ENCODE data around the gene ANAPC4. TPM values are rescaled to one million over a fixed set of nuclear protein-coding genes. Genes with fewer than 3 reads are reported as not detected.
A peak's percentile ranks its signal among the peaks of the same experiment; 100 is the strongest.

The ANAPC4 gene
- polyA plus RNA-seq, 1 donor from 2014 or later = 78.1 TPM

DNA sequence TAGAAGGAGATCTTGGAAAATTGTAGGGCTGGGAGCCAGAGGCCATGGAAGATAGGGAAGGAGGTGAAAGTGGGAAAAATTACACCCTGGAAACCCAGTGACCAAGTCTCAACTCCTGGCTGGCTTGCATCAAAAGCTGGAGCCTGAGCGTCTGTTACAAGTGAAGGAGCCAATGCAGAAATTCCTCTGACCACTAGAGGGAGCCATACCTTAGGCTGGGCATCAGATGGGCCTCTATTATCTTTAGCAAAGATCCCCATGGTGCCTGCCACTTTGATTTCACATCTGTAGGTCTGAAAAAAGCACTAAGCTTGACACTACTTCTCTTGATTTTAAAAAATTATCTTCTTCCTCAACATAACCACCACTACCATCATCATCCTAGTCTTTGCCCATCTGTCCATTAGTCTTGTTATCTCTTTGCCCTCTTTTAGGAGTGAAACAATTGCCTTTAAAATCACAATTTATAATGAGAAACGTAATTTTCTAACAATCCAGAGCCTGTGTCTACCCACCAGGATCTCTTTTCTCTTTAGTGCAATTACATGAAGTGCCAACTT, 62.9 kb downstream of the ANAPC4 start:
- Histone ChIP-seq H3K4me3 (ENCODE audit: low read length) (no peak overlapping the region), H4K20me1 (ENCODE audit: insufficient read depth) (no peaks in the 10 kb centered on the region), H3K4me2 (ENCODE audit: low read length) (no peak overlapping the region), H3K79me2 (replicated peaks; ENCODE audit: insufficient read depth, low read length) (no peaks in the 10 kb centered on the region), H3K27ac (ENCODE audit: low read length) (no peak overlapping the region), H3K9ac (ENCODE audit: low read length) (no peak overlapping the region), H2AFZ (ENCODE audit: low read depth, low read length) (no peak overlapping the region), H3K27me3 (ENCODE audit: insufficient read depth, low read depth, low read length) (no peaks in the 10 kb centered on the region), H3F3A (ENCODE audit: insufficient read depth, low read length, poor library complexity, severe bottlenecking) (no peaks in the 10 kb centered on the region), H3K9me3 (ENCODE audit: low read length) (no peaks in the 10 kb centered on the region), H3K36me3 (ENCODE audit: insufficient read depth, low read length) (no peaks in the 10 kb centered on the region), H3K9me2 (ENCODE audit: insufficient read depth, low read length) (no peaks in the 10 kb centered on the region)
- TF ChIP-seq TAF1 (IDR thresholded peaks at IDR 0.05; ENCODE audit: low read depth) = no peak
- TF ChIP-seq, protein P1, sequence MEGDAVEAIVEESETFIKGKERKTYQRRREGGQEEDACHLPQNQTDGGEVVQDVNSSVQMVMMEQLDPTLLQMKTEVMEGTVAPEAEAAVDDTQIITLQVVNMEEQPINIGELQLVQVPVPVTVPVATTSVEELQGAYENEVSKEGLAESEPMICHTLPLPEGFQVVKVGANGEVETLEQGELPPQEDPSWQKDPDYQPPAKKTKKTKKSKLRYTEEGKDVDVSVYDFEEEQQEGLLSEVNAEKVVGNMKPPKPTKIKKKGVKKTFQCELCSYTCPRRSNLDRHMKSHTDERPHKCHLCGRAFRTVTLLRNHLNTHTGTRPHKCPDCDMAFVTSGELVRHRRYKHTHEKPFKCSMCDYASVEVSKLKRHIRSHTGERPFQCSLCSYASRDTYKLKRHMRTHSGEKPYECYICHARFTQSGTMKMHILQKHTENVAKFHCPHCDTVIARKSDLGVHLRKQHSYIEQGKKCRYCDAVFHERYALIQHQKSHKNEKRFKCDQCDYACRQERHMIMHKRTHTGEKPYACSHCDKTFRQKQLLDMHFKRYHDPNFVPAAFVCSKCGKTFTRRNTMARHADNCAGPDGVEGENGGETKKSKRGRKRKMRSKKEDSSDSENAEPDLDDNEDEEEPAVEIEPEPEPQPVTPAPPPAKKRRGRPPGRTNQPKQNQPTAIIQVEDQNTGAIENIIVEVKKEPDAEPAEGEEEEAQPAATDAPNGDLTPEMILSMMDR (IDR thresholded peaks at IDR 0.05; ENCODE audit: poor library complexity, severe bottlenecking) = peak; percentile 76
- TF ChIP-seq, protein P2, sequence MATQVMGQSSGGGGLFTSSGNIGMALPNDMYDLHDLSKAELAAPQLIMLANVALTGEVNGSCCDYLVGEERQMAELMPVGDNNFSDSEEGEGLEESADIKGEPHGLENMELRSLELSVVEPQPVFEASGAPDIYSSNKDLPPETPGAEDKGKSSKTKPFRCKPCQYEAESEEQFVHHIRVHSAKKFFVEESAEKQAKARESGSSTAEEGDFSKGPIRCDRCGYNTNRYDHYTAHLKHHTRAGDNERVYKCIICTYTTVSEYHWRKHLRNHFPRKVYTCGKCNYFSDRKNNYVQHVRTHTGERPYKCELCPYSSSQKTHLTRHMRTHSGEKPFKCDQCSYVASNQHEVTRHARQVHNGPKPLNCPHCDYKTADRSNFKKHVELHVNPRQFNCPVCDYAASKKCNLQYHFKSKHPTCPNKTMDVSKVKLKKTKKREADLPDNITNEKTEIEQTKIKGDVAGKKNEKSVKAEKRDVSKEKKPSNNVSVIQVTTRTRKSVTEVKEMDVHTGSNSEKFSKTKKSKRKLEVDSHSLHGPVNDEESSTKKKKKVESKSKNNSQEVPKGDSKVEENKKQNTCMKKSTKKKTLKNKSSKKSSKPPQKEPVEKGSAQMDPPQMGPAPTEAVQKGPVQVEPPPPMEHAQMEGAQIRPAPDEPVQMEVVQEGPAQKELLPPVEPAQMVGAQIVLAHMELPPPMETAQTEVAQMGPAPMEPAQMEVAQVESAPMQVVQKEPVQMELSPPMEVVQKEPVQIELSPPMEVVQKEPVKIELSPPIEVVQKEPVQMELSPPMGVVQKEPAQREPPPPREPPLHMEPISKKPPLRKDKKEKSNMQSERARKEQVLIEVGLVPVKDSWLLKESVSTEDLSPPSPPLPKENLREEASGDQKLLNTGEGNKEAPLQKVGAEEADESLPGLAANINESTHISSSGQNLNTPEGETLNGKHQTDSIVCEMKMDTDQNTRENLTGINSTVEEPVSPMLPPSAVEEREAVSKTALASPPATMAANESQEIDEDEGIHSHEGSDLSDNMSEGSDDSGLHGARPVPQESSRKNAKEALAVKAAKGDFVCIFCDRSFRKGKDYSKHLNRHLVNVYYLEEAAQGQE (IDR thresholded peaks at IDR 0.05; ENCODE audit: borderline replicate concordance) = no peak
- TF ChIP-seq RAD21 (conservative IDR thresholded peaks at IDR 0.05) = peak; percentile 70
- no peak for TF ChIP-seq POLR2AphosphoS5 (IDR thresholded peaks at IDR 0.05)
- TF ChIP-seq MXI1 (conservative IDR thresholded peaks at IDR 0.05; ENCODE audit: poor library complexity, severe bottlenecking) = no peak
- no peak for TF ChIP-seq EZH2 (IDR thresholded peaks at IDR 0.05; ENCODE audit: borderline replicate concordance, insufficient read depth, low read length, poor library complexity, severe bottlenecking)
- TF ChIP-seq SMC3 (conservative IDR thresholded peaks at IDR 0.05; ENCODE audit: poor library complexity) = peak; percentile 72
- TF ChIP-seq EP300 (conservative IDR thresholded peaks at IDR 0.05; ENCODE audit: poor library complexity, severe bottlenecking) = no peak

DNA sequence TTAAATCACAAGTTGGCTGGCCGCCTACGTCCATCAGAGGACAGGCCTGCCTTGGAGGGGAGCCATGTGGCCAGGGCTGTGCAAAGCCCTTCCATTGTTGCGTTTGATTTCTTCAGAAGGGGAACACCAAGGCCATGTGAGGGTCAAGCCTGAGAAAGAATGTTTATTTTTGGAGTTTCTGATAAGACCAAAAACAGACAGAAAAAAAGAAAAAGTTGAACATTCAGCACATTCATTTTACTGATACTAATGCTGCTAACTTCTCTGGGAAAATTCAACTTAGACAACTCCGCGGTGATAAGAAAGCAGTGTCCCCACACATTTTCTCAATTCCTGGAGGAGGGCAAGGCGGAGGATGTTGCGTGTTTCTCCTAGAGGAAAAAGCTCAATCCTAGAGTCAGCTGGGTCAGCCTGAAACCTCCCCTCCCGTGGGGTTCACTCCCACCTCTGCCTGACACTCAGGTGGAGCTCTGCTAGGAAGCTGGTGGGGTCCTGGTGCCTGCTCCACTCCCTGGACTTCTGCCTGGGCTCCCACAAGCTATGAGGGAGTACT, 63.5 kb downstream of the ANAPC4 start:
- no peak overlapping the region for H2AFZ ChIP-seq (ENCODE audit: low read depth, low read length)
- no peak overlapping the region for H3K4me3 ChIP-seq (ENCODE audit: low read length)
- no peaks in the 10 kb centered on the region for H3K79me2 ChIP-seq (replicated peaks; ENCODE audit: insufficient read depth, low read length)
- H3K9me3 ChIP-seq (ENCODE audit: low read length) = no peaks in the 10 kb centered on the region
- TF ChIP-seq MXI1 (conservative IDR thresholded peaks at IDR 0.05; ENCODE audit: poor library complexity, severe bottlenecking) (no peak), RAD21 (conservative IDR thresholded peaks at IDR 0.05) (no peak), EP300 (conservative IDR thresholded peaks at IDR 0.05; ENCODE audit: poor library complexity, severe bottlenecking) (no peak), EZH2 (IDR thresholded peaks at IDR 0.05; ENCODE audit: borderline replicate concordance, insufficient read depth, low read length, poor library complexity, severe bottlenecking) (no peak), POLR2AphosphoS5 (IDR thresholded peaks at IDR 0.05) (no peak), TAF1 (IDR thresholded peaks at IDR 0.05; ENCODE audit: low read depth) (no peak), SMC3 (conservative IDR thresholded peaks at IDR 0.05; ENCODE audit: poor library complexity) (no peak)
- TF ChIP-seq, protein P1 (IDR thresholded peaks at IDR 0.05; ENCODE audit: poor library complexity, severe bottlenecking) = no peak
- TF ChIP-seq, protein P2 (IDR thresholded peaks at IDR 0.05; ENCODE audit: borderline replicate concordance) = no peak
- no peaks in the 10 kb centered on the region for H3K36me3 ChIP-seq (ENCODE audit: insufficient read depth, low read length)
- no peaks in the 10 kb centered on the region for H4K20me1 ChIP-seq (ENCODE audit: insufficient read depth)
- no peak overlapping the region for H3K9ac ChIP-seq (ENCODE audit: low read length)
- no peaks in the 10 kb centered on the region for H3K9me2 ChIP-seq (ENCODE audit: insufficient read depth, low read length)
- no peak overlapping the region for H3K4me2 ChIP-seq (ENCODE audit: low read length)
- H3K27me3 ChIP-seq (ENCODE audit: insufficient read depth, low read depth, low read length) = no peaks in the 10 kb centered on the region
- H3K27ac ChIP-seq (ENCODE audit: low read length) = no peak overlapping the region
- no peaks in the 10 kb centered on the region for H3F3A ChIP-seq (ENCODE audit: insufficient read depth, low read length, poor library complexity, severe bottlenecking)

Measured in neural cell (in vitro differentiated cells).